Measurements from ENCODE around the gene LCN2.

Gene LCN2

DNA sequence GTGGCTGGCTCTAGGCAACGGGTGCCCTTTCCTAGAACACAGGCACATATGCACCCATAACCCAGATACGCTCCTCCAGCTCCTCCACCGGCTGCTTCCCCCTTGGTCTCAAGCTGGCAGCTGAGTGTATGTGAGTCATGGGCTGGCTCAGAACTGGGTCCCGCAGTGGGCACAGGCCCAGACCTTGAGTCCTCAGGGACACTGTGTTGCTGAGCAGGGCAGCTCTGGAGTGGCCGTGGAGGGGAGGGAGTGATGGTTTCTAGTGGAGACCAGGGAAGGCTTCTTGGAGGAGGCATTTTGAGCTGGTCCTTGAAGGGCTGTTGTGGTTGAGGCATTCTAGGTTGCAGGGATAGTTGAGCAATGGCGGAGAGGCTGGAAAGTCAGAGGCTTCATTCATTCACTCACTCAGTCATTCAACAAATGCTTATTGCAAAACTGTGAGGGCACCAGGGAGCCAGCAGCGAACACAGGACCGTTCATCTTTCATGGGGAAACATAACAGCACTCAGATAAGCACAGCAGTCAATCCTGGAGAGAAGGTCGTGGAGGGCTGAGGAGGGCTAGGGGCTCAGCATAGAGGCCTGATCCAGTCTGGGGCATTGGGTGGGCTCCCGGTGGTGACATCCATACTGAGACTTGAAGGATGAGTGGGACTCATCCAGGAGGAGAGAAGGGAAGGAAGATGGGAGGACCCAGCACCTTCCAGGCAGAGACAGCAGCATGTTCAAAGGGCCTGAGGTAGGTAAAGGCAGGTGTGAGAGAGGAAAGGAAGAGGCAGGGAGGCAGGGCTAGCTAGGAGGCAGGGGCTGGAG is 13.2 kb downstream of the LCN2 start:
- Histone ChIP-seq H3K9me3 (ENCODE audit: severe bottlenecking) (no peaks in the 10 kb centered on the region), H3K36me3 (peaks cover 58% of the 10 kb centered on the region), H3K4me3 (ENCODE audit: low read depth, low read length) (no peak overlapping the region), H3K27me3 (ENCODE audit: insufficient read depth, low read depth, severe bottlenecking) (no peaks in the 10 kb centered on the region), H3K27ac (no peak overlapping the region)
- DNase-seq = no peak
- TF ChIP-seq, protein P1, sequence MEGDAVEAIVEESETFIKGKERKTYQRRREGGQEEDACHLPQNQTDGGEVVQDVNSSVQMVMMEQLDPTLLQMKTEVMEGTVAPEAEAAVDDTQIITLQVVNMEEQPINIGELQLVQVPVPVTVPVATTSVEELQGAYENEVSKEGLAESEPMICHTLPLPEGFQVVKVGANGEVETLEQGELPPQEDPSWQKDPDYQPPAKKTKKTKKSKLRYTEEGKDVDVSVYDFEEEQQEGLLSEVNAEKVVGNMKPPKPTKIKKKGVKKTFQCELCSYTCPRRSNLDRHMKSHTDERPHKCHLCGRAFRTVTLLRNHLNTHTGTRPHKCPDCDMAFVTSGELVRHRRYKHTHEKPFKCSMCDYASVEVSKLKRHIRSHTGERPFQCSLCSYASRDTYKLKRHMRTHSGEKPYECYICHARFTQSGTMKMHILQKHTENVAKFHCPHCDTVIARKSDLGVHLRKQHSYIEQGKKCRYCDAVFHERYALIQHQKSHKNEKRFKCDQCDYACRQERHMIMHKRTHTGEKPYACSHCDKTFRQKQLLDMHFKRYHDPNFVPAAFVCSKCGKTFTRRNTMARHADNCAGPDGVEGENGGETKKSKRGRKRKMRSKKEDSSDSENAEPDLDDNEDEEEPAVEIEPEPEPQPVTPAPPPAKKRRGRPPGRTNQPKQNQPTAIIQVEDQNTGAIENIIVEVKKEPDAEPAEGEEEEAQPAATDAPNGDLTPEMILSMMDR (IDR thresholded peaks at IDR 0.05; ENCODE audit: low read depth, low read length) = no peak

DNA sequence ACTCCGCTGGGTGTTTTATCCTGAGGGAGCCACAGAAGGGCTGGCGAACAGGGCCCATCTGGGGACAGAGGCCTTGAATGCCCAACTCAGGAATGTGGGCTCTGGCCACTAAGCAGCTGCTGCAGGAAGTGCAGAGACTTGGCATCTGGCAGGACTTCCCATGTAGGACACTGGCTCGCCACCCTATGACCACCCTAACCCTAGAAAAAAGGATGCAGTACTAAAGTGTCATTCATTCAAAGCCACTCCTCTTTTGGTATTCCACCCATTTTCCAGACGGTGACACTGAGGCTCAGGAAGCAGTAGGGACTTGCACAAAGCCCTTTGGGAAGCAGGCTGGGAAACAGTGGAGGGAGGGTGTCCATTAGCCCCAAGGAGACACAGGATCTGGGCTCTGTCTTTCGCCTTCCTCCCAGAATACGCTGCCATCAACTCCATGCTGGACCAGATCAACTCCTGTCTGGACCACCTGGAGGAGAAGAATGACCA is 13.8 kb downstream of the LCN2 start:
- no peak for DNase-seq
- no peak overlapping the region for H3K4me3 ChIP-seq (ENCODE audit: low read depth, low read length)
- peaks cover 65% of the 10 kb centered on the region for H3K36me3 ChIP-seq
- no peak overlapping the region for H3K27ac ChIP-seq
- no peaks in the 10 kb centered on the region for H3K9me3 ChIP-seq (ENCODE audit: severe bottlenecking)
- H3K27me3 ChIP-seq (ENCODE audit: insufficient read depth, low read depth, severe bottlenecking) = no peaks in the 10 kb centered on the region
- TF ChIP-seq, protein P1 (IDR thresholded peaks at IDR 0.05; ENCODE audit: low read depth, low read length) = no peak

DNA sequence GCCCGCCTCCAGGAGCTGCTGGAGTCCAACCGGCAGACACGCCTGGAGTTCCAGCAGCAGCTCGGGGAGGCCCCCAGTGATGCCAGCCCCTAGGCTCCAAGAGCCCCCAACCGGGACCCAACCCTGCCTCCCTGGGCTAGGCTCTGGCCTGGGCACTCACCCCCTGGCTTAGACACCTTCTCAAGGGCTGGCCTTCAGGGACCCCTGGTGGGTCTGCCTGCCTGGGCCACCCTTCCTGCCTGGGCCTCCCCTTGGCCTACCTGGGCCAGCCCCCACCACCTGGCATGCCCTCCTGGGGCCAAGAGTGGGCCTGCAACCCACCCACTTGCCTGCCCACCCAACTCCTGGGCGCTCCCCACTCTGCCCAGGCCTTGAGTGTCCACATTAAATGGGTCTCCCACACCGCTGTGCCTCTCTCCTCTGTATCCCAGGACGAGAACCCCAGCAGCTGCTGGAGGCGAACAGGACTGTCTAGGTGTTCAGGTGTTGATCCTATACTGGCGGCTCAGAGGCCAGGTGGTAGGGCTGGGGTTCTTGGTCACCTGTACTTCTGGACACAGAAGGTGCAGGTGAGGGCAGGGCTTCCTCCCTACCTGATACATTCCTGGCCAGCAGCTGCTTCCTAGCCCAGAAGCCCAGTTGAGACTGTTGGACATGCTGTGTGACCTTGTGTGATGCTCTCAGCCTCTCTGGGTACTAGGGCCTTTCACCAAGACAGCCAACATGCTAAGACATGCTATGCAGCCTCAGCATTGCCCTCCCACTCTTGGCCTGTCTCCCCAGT is 14.5 kb downstream of the LCN2 start:
- DNase-seq = no peak
- peaks cover 71% of the 10 kb centered on the region for H3K36me3 ChIP-seq
- no peaks in the 10 kb centered on the region for H3K27me3 ChIP-seq (ENCODE audit: insufficient read depth, low read depth, severe bottlenecking)
- H3K4me3 ChIP-seq (ENCODE audit: low read depth, low read length) = no peak overlapping the region
- TF ChIP-seq, protein P1 (IDR thresholded peaks at IDR 0.05; ENCODE audit: low read depth, low read length) = no peak
- no peak overlapping the region for H3K27ac ChIP-seq
- no peaks in the 10 kb centered on the region for H3K9me3 ChIP-seq (ENCODE audit: severe bottlenecking)

DNA sequence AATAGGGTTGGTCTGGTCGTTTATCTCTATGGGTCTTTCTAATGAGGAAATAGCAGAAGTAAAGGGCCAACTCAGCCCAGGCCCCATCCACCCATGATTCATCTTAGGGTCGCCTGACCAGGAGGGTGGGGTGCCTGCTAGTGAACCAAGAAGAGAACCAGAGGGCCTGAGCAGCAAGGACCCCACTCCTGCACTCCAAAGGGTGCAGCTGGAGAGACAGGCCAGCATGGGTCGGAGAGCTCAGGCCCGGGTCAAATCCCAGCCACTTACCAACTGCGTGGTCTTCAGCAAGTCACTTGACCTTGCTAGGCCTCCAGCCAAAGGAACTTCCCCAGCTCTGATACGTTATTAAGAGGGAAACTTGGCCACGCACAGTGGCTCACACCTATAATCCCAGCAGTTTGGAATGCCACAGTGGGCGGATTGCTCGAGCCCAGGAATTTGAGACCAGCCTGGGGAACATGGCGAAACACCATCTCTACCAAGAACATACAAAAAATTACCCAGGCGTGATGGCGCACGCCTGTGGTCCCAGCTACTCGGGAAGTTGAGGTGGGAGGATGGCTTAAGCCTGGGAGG is 15.1 kb downstream of the LCN2 start:
- TF ChIP-seq, protein P1 (IDR thresholded peaks at IDR 0.05; ENCODE audit: low read depth, low read length) = no peak
- Histone ChIP-seq H3K27ac (no peak overlapping the region), H3K36me3 (peaks cover 78% of the 10 kb centered on the region), H3K27me3 (ENCODE audit: insufficient read depth, low read depth, severe bottlenecking) (no peaks in the 10 kb centered on the region), H3K9me3 (ENCODE audit: severe bottlenecking) (no peaks in the 10 kb centered on the region), H3K4me3 (ENCODE audit: low read depth, low read length) (no peak overlapping the region)
- DNase-seq = no peak

DNA sequence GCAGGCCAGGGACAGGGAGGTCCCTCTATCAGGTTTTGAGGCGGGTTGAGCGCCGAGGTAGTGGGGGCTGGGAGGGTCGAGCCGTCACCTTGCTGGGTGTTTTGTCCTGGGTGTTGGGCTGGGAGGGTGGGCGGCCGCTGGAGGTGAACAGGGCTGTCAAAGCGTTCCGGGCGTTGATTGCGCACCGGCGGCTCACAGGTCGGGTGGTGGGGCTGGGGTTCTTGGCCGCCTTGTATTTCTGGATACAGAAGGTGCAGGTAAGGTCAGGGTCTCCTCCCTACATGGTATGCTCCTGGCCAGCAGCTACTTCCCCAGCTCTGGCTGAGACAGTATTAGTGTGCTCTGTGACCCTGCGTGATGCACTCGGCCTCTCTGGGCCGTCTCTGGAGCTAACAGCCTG is 16.9 kb downstream of the LCN2 start:
- DNase-seq = no peak
- Histone ChIP-seq H3K27ac (no peak overlapping the region), H3K36me3 (peaks cover 87% of the 10 kb centered on the region), H3K9me3 (ENCODE audit: severe bottlenecking) (no peaks in the 10 kb centered on the region), H3K27me3 (ENCODE audit: insufficient read depth, low read depth, severe bottlenecking) (no peaks in the 10 kb centered on the region), H3K4me3 (ENCODE audit: low read depth, low read length) (no peak overlapping the region)
- TF ChIP-seq, protein P1 (IDR thresholded peaks at IDR 0.05; ENCODE audit: low read depth, low read length) = no peak
